ENCODE measurements around the gene CFAP20.
"Not testable (repeated sequence)": the region's sequence is repeated elsewhere in the genome, so short reads cannot be mapped to it uniquely, and the experiment has no call there.

The CFAP20 gene

GRCh38 chr16:58098207-58099096 is 30.7 kb downstream of the CFAP20 start:
- POLR2A ChIA-PET, result no interaction called here
- CTCF ChIA-PET, result interaction anchor here (0.6 to 1.8 kb wide), 5 partner anchors 14 to 347 kb away, joined by 3 to 6 read pairs (median 3); no protein-coding TSS in a partner anchor
- DNase-seq (ENCODE audit: extremely low spot score), result no peak
- TF ChIP-seq L3MBTL2 (conservative IDR thresholded peaks at IDR 0.05) (no peak), BHLHE40 (IDR thresholded peaks at IDR 0.05; ENCODE audit: borderline replicate concordance) (no peak), FOXK2 (IDR thresholded peaks at IDR 0.05) (no peak), HDGF (IDR thresholded peaks at IDR 0.05; ENCODE audit: borderline replicate concordance) (no peak), SP1 (IDR thresholded peaks at IDR 0.05) (no peak), ELF4 (IDR thresholded peaks at IDR 0.05) (no peak), NFRKB (IDR thresholded peaks at IDR 0.05) (no peak), CTBP1 (IDR thresholded peaks at IDR 0.05; ENCODE audit: borderline replicate concordance) (no peak)

GRCh38 chr16:58096249-58096648 is 32.9 kb downstream of the CFAP20 start:
- TF ChIP-seq PKNOX1 (IDR thresholded peaks at IDR 0.05), result no peak
- no peak for TF ChIP-seq FOXA1 (IDR thresholded peaks at IDR 0.05)
- no peak for TF ChIP-seq TARDBP (IDR thresholded peaks at IDR 0.05)
- TF ChIP-seq LEF1 (IDR thresholded peaks at IDR 0.05; ENCODE audit: borderline replicate concordance), result no peak
- no peak for TF ChIP-seq NFRKB (IDR thresholded peaks at IDR 0.05)
- no peak for TF ChIP-seq CTBP1 (IDR thresholded peaks at IDR 0.05; ENCODE audit: borderline replicate concordance)
- TF ChIP-seq SP1 (IDR thresholded peaks at IDR 0.05), result no peak
- TF ChIP-seq L3MBTL2 (conservative IDR thresholded peaks at IDR 0.05), result no peak
- no peak for TF ChIP-seq BHLHE40 (IDR thresholded peaks at IDR 0.05; ENCODE audit: borderline replicate concordance)
- no peak for TF ChIP-seq ZNF384 (IDR thresholded peaks at IDR 0.05)
- DNase-seq (ENCODE audit: extremely low spot score), result no peak
- ChIA-PET CTCF (interaction anchor here (1.4 to 1.7 kb wide), 2 partner anchors 14 to 64 kb away, joined by 5 to 7 read pairs; no protein-coding TSS in a partner anchor), POLR2A (interaction anchor here (1.2 kb wide), 1 partner anchor 33 kb away, joined by 3 read pairs; the partner anchor contains the start of gene CFAP20)

- ChIA-PET POLR2A (interaction anchor here (1.2 kb wide), 1 partner anchor 34 kb away, joined by 3 read pairs; the partner anchor contains the start of gene CFAP20), CTCF (interaction anchor here (0.6 kb wide), 1 partner anchor 52 kb away, joined by 4 read pairs; no protein-coding TSS in a partner anchor)
- DNase-seq (ENCODE audit: extremely low spot score), result not testable (repeated sequence)
These were observed 33.6 kb downstream of the CFAP20 start for GRCh38 chr16:58095575-58095960.

- TF ChIP-seq L3MBTL2 (conservative IDR thresholded peaks at IDR 0.05) (no peak), NFRKB (IDR thresholded peaks at IDR 0.05) (no peak), BHLHE40 (IDR thresholded peaks at IDR 0.05; ENCODE audit: borderline replicate concordance) (no peak), ZNF384 (IDR thresholded peaks at IDR 0.05) (no peak), FOXA1 (IDR thresholded peaks at IDR 0.05) (no peak), PKNOX1 (IDR thresholded peaks at IDR 0.05) (no peak), ARNT (IDR thresholded peaks at IDR 0.05) (no peak), FOXK2 (IDR thresholded peaks at IDR 0.05) (no peak)
- ChIA-PET CTCF (interaction anchor here (0.6 kb wide), 1 partner anchor 51 kb away, joined by 4 read pairs; no protein-coding TSS in a partner anchor), POLR2A (interaction anchor here (1.2 kb wide), 1 partner anchor 34 kb away, joined by 3 read pairs; the partner anchor contains the start of gene CFAP20)
- DNase-seq (ENCODE audit: extremely low spot score), result no peak
These were observed 34.2 kb downstream of the CFAP20 start for GRCh38 chr16:58094791-58095574.

GRCh38 chr16:58094026-58094425 is 35.2 kb downstream of the CFAP20 start:
- POLR2A ChIA-PET, result no interaction called here
- TF ChIP-seq FOXA1 (IDR thresholded peaks at IDR 0.05) (no peak), SP1 (IDR thresholded peaks at IDR 0.05) (no peak), SUZ12 (IDR thresholded peaks at IDR 0.05) (no peak), HDGF (IDR thresholded peaks at IDR 0.05; ENCODE audit: borderline replicate concordance) (no peak), ZNF384 (IDR thresholded peaks at IDR 0.05) (no peak), LEF1 (IDR thresholded peaks at IDR 0.05; ENCODE audit: borderline replicate concordance) (no peak), ELF4 (IDR thresholded peaks at IDR 0.05) (no peak), PKNOX1 (IDR thresholded peaks at IDR 0.05) (no peak), TARDBP (IDR thresholded peaks at IDR 0.05) (no peak), FOXM1 (IDR thresholded peaks at IDR 0.05; ENCODE audit: borderline replicate concordance) (no peak), FOXK2 (IDR thresholded peaks at IDR 0.05) (no peak), ARNT (IDR thresholded peaks at IDR 0.05) (no peak), NFRKB (IDR thresholded peaks at IDR 0.05) (no peak), CTBP1 (IDR thresholded peaks at IDR 0.05; ENCODE audit: borderline replicate concordance) (no peak)
- CTCF ChIA-PET, result no interaction called here
- no peak for DNase-seq (ENCODE audit: extremely low spot score)

GRCh38 chr16:58090396-58090795 is 38.8 kb downstream of the CFAP20 start:
- POLR2A ChIA-PET; CTCF ChIA-PET; DNase-seq (ENCODE audit: extremely low spot score): not testable (repeated sequence)
